ENCODE measurements around the gene MTX1. TPM values are rescaled to one million over a fixed set of nuclear protein-coding genes. Genes with fewer than 3 reads are reported as not detected.

MTX1 gene
- total and polyA plus RNA-seq, 9 of the 15 experiments (the other 6 are each of a cell fraction or from before 2014, with no cell fraction given), result 29.1 to 98.4 (median 66.9) TPM

DNA sequence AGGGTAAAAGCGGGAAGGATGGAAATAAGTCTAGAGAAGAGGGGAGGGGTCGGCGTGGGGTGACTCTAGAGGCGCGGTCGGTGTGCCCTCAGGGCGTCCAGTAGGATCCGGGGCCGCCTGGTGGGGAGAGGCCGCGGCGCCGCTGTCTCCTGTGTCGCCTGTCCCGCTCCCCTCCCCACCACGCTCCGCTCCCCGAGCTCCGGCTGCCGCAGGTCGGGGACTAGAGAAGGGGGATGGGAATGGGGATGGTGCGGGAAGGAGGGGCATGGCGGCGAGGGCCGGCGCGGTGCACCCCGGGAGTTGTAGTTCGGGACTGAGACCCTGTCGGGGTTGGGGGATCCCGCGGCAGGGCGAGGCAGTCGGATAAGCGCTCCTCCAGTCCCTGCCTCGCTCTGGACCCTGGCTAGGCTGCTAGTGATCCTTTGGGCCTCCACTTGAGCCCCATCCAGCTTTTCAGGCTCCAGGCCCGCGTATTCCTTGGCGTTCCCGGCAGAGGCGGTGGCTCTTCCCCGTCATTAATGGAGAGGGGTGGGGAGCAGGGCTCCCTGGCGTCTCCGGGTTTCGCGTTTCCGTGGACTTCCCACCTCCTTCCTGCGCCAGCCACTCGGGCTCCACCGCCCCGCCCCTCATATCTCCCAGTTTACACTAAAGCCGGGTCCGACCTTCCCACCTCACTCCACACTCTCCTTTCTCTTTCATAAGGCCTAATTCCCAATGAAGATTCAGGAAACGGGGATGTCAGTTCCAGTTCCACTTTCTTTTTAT lies 46.9 kb downstream of the MTX1 start, which contains the start of gene ENTREP3 (continued):
- TF ChIP-seq PHF8 (IDR thresholded peaks at IDR 0.05; ENCODE audit: borderline replicate concordance, low read length), result peak; percentile 57; the same call in 1 of the 2 replicates
- TF ChIP-seq, protein P1, sequence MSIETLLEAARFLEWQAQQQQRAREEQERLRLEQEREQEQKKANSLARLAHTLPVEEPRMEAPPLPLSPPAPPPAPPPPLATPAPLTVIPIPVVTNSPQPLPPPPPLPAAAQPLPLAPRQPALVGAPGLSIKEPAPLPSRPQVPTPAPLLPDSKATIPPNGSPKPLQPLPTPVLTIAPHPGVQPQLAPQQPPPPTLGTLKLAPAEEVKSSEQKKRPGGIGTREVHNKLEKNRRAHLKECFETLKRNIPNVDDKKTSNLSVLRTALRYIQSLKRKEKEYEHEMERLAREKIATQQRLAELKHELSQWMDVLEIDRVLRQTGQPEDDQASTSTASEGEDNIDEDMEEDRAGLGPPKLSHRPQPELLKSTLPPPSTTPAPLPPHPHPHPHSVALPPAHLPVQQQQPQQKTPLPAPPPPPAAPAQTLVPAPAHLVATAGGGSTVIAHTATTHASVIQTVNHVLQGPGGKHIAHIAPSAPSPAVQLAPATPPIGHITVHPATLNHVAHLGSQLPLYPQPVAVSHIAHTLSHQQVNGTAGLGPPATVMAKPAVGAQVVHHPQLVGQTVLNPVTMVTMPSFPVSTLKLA (conservative IDR thresholded peaks at IDR 0.05), result peak in 1 of 2 experiments; percentile 85; a peak in 2 of 4 replicates
- TF ChIP-seq, protein P2, sequence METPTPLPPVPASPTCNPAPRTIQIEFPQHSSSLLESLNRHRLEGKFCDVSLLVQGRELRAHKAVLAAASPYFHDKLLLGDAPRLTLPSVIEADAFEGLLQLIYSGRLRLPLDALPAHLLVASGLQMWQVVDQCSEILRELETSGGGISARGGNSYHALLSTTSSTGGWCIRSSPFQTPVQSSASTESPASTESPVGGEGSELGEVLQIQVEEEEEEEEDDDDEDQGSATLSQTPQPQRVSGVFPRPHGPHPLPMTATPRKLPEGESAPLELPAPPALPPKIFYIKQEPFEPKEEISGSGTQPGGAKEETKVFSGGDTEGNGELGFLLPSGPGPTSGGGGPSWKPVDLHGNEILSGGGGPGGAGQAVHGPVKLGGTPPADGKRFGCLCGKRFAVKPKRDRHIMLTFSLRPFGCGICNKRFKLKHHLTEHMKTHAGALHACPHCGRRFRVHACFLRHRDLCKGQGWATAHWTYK (CRISPR knock-in tag; IDR thresholded peaks at IDR 0.05), result peak; percentile 41; the same call in 1 of the 2 replicates
- TF ChIP-seq, protein P3, sequence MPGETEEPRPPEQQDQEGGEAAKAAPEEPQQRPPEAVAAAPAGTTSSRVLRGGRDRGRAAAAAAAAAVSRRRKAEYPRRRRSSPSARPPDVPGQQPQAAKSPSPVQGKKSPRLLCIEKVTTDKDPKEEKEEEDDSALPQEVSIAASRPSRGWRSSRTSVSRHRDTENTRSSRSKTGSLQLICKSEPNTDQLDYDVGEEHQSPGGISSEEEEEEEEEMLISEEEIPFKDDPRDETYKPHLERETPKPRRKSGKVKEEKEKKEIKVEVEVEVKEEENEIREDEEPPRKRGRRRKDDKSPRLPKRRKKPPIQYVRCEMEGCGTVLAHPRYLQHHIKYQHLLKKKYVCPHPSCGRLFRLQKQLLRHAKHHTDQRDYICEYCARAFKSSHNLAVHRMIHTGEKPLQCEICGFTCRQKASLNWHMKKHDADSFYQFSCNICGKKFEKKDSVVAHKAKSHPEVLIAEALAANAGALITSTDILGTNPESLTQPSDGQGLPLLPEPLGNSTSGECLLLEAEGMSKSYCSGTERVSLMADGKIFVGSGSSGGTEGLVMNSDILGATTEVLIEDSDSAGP (CRISPR knock-in tag; IDR thresholded peaks at IDR 0.05), result no peak
- TF ChIP-seq ZNF133 (CRISPR knock-in tag; IDR thresholded peaks at IDR 0.05), result no peak
- no peak for TF ChIP-seq PHB2 (IDR thresholded peaks at IDR 0.05; ENCODE audit: low read depth)
- no peak for TF ChIP-seq ZNF239 (CRISPR knock-in tag; IDR thresholded peaks at IDR 0.05)
- TF ChIP-seq, protein P4, sequence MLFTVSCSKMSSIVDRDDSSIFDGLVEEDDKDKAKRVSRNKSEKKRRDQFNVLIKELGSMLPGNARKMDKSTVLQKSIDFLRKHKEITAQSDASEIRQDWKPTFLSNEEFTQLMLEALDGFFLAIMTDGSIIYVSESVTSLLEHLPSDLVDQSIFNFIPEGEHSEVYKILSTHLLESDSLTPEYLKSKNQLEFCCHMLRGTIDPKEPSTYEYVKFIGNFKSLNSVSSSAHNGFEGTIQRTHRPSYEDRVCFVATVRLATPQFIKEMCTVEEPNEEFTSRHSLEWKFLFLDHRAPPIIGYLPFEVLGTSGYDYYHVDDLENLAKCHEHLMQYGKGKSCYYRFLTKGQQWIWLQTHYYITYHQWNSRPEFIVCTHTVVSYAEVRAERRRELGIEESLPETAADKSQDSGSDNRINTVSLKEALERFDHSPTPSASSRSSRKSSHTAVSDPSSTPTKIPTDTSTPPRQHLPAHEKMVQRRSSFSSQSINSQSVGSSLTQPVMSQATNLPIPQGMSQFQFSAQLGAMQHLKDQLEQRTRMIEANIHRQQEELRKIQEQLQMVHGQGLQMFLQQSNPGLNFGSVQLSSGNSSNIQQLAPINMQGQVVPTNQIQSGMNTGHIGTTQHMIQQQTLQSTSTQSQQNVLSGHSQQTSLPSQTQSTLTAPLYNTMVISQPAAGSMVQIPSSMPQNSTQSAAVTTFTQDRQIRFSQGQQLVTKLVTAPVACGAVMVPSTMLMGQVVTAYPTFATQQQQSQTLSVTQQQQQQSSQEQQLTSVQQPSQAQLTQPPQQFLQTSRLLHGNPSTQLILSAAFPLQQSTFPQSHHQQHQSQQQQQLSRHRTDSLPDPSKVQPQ (CRISPR knock-in tag; IDR thresholded peaks at IDR 0.05; ENCODE audit: borderline replicate concordance), result 0 out of 2 replicates have a peak, but pooled peaks have one; percentile 45
- TF ChIP-seq ZNF316 (IDR thresholded peaks at IDR 0.05), result no peak
- TF ChIP-seq ADNP (tag; IDR thresholded peaks at IDR 0.05), result no peak
- TF ChIP-seq NFIX (CRISPR knock-in tag; IDR thresholded peaks at IDR 0.05; ENCODE audit: low read depth), result no peak
- TF ChIP-seq, protein P5, sequence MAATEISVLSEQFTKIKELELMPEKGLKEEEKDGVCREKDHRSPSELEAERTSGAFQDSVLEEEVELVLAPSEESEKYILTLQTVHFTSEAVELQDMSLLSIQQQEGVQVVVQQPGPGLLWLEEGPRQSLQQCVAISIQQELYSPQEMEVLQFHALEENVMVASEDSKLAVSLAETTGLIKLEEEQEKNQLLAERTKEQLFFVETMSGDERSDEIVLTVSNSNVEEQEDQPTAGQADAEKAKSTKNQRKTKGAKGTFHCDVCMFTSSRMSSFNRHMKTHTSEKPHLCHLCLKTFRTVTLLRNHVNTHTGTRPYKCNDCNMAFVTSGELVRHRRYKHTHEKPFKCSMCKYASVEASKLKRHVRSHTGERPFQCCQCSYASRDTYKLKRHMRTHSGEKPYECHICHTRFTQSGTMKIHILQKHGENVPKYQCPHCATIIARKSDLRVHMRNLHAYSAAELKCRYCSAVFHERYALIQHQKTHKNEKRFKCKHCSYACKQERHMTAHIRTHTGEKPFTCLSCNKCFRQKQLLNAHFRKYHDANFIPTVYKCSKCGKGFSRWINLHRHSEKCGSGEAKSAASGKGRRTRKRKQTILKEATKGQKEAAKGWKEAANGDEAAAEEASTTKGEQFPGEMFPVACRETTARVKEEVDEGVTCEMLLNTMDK (IDR thresholded peaks at IDR 0.05; ENCODE audit: borderline replicate concordance, insufficient read depth, low read depth, low read length, poor library complexity, severe bottlenecking), result peak; percentile 71
- TF ChIP-seq, protein P6, sequence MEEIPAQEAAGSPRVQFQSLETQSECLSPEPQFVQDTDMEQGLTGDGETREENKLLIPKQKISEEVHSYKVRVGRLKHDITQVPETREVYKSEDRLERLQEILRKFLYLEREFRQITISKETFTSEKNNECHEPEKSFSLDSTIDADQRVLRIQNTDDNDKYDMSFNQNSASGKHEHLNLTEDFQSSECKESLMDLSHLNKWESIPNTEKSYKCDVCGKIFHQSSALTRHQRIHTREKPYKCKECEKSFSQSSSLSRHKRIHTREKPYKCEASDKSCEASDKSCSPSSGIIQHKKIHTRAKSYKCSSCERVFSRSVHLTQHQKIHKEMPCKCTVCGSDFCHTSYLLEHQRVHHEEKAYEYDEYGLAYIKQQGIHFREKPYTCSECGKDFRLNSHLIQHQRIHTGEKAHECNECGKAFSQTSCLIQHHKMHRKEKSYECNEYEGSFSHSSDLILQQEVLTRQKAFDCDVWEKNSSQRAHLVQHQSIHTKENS (CRISPR knock-in tag; IDR thresholded peaks at IDR 0.05), result no peak
- TF ChIP-seq HDAC2 (IDR thresholded peaks at IDR 0.05), result no peak
- no peak for TF ChIP-seq PPARD (CRISPR knock-in tag; IDR thresholded peaks at IDR 0.05)
- peak; percentile 35; the same call in 1 of the 2 replicates for TF ChIP-seq MXI1 (IDR thresholded peaks at IDR 0.05; ENCODE audit: low read depth, low read length)

Measured in K562 (cell line).